Breast epithelium (tissue), 3 donors: ENCODE measurements around the gene MYO19.

Experiments used
- POLR2A ChIP-seq: fragments of 450-650 bp; IDR thresholded peaks from one replicate; pipeline ENCODE4 v1.6.1; 2016; ENCODE audit warnings: antibody characterized with exemption, mild to moderate bottlenecking, moderate library complexity
- POLR2AphosphoS5 ChIP-seq, 3 donors: sonication (generic); formaldehyde crosslinking; IDR thresholded peaks; one replicate each; pipeline ENCODE4 v1.6.1; 2017; ENCODE audit warnings: antibody characterized with exemption in 3 of 3
- TF ChIP-seq, protein P1 (sequence below), 3 donors: fragments of 450-650 bp; IDR thresholded peaks; one replicate each; pipeline ENCODE4 v1.5.1; 2016 to 2017; ENCODE audit warnings: antibody characterized with exemption in 3 of 3, mild to moderate bottlenecking in 3 of 3, moderate library complexity in 3 of 3

DNA sequence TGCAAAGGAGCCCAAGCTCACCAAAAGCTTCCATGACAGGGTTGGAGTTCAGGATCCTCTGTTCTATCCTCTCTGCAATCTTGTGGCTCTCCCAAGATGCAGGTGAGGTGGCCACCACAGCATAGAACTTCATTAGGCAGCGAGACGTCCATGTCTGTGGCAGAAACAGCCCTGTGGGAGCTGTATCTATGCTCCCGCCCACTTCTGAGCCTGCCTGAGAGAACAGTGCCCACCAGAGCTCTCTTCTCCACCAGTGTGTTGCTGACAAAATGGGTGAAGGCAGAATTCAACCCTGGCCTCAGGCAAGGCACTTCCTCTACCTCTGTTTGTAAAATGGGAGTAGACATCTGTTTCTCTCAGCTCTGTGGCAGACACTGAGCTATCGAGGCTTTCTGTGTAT lies 18.8 kb downstream of the MYO19 start:
- TF ChIP-seq, protein P1, sequence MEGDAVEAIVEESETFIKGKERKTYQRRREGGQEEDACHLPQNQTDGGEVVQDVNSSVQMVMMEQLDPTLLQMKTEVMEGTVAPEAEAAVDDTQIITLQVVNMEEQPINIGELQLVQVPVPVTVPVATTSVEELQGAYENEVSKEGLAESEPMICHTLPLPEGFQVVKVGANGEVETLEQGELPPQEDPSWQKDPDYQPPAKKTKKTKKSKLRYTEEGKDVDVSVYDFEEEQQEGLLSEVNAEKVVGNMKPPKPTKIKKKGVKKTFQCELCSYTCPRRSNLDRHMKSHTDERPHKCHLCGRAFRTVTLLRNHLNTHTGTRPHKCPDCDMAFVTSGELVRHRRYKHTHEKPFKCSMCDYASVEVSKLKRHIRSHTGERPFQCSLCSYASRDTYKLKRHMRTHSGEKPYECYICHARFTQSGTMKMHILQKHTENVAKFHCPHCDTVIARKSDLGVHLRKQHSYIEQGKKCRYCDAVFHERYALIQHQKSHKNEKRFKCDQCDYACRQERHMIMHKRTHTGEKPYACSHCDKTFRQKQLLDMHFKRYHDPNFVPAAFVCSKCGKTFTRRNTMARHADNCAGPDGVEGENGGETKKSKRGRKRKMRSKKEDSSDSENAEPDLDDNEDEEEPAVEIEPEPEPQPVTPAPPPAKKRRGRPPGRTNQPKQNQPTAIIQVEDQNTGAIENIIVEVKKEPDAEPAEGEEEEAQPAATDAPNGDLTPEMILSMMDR (IDR thresholded peaks at IDR 0.05), result no peak
- TF ChIP-seq POLR2A, result no peak
- TF ChIP-seq POLR2AphosphoS5 (IDR thresholded peaks at IDR 0.05), result no peak
